SH-SY5Y (cell line): ENCODE data around the gene XPNPEP3.

ENCODE experiments used
- GATA2 ChIP-seq: IDR thresholded peaks from 2 replicates; pipeline ENCODE4 v1.6.1; 2011; ENCODE audit warnings: mild to moderate bottlenecking, low read depth, low read length
- GATA3 ChIP-seq: IDR thresholded peaks from 2 replicates; pipeline ENCODE4 v1.6.1; 2011; ENCODE audit warnings: low read depth, mild to moderate bottlenecking, low read length, moderate library complexity

DNA sequence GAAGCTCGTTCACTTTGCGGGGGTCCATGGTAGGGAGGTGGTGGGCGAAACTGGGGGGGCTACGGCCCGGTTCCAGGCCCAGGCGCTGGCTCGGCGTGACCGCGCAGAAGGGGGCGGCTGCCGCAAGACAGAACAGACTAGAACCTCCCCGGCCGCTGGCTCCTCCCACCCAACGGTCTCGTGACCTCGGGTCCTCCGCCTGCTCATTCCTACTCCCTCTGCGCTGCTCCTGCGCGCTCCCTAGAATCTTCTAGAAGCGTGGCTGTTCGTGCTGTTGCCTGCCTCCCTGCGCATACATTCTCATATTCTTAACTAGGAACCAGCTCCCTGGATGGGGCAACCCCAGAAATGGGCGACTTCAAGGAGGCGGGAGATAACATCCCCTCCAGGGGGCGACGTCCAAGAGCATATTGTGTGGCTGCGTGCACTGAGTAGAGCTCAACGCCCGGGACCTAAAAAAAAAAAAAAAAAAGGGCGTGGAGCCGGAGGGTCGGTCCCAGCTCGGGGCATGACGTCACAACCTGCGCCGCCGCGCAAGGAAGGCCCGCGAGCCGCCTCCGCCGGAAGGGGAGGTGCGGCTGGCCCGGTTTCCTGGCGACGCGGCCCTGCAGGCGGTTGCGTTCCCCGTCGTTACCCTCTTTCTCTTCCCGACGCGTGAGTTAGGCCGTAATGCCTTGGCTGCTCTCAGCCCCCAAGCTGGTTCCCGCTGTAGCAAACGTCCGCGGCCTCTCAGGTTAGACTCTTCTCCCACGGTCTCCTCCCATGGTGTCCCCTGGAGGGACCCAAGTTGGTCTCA is at the start of gene XPNPEP3, which contains the start of gene ST13:
- TF ChIP-seq GATA2 (no peak), GATA3 (no peak)
